Epidermal melanocyte (primary cell): Measurements from ENCODE around the gene BMERB1.

Experiments
- DNase-seq: peaks from one replicate; pipeline ENCODE4 v3.0.0; 2011; ENCODE audit warnings: low spot score; ENCODE audit not compliant: insufficient read length

Gene BMERB1

GRCh38 chr16:15495898-15496297, 61.5 kb downstream of the BMERB1 start:
- DNase-seq, result no peak

GRCh38 chr16:15498427-15499175, 64.2 kb downstream of the BMERB1 start:
- DNase-seq, result no peak

- no peak for DNase-seq
These were observed 67.8 kb downstream of the BMERB1 start for GRCh38 chr16:15502041-15502725.

- DNase-seq, result no peak
These were observed 72.1 kb downstream of the BMERB1 start for GRCh38 chr16:15506441-15506840.

GRCh38 chr16:15507301-15507958, 73.0 kb downstream of the BMERB1 start:
- no peak for DNase-seq

- DNase-seq, result no peak
These were observed 73.7 kb downstream of the BMERB1 start for GRCh38 chr16:15507959-15508627.

GRCh38 chr16:15509051-15509592, 74.7 kb downstream of the BMERB1 start:
- DNase-seq, result no peak

- no peak for DNase-seq
These were observed 75.5 kb downstream of the BMERB1 start for GRCh38 chr16:15509593-15510535.

- no peak for DNase-seq
These were observed 76.6 kb downstream of the BMERB1 start for GRCh38 chr16:15510992-15511391.

GRCh38 chr16:15511759-15512487, 77.5 kb downstream of the BMERB1 start:
- DNase-seq, result no peak

GRCh38 chr16:15513156-15513555, 78.8 kb downstream of the BMERB1 start:
- no peak for DNase-seq

GRCh38 chr16:15515992-15516391, 81.6 kb downstream of the BMERB1 start:
- DNase-seq, result no peak

GRCh38 chr16:15516609-15517008, 82.2 kb downstream of the BMERB1 start:
- DNase-seq, result no peak

GRCh38 chr16:15517743-15518377, 83.5 kb downstream of the BMERB1 start:
- no peak for DNase-seq

GRCh38 chr16:15518381-15519351, 84.3 kb downstream of the BMERB1 start:
- DNase-seq, result no peak

GRCh38 chr16:15519790-15520189, 85.4 kb downstream of the BMERB1 start:
- no peak for DNase-seq

GRCh38 chr16:15521390-15521757, 87.0 kb downstream of the BMERB1 start:
- DNase-seq, result no peak
